ENCODE measurements around the gene ZNF268. TPM values are rescaled to one million over a fixed set of nuclear protein-coding genes. Genes with fewer than 3 reads are reported as not detected.

Gene ZNF268
- total and polyA plus RNA-seq, 2 donors (not counting 1 experiment from before 2014, with no cell fraction given) = 11.6 to 28.6 TPM

DNA sequence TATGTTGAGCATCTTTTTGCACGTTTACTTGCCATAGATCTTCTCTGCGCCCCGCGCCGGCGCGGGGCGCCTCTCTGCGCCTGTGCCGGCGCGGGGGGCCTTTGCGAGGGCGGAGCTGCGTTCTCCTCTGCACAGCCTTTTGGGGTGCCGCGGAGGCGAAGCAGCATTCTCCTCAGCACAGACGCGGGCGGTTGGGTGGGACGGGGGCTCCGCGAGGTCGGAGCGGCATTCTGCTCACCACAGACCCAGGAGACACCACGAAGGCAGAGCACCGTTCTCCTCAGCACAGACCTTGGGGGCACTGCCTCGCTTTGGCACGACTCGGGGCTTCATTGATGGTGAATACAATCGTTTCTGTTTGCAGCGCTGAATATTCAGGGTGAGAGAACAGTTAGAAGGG lies 82.9 kb downstream of the ZNF268 start:
- no peak overlapping the region for H2AFZ ChIP-seq (ENCODE audit: low read length)
- no peaks in the 10 kb centered on the region for H3K9me3 ChIP-seq (ENCODE audit: control insufficient read depth, insufficient read depth, low read depth, low read length)
- no peaks in the 10 kb centered on the region for H3K79me2 ChIP-seq (ENCODE audit: control insufficient read depth, insufficient read depth, low read length)
- no peak for TF ChIP-seq EZH2 (IDR thresholded peaks at IDR 0.05; ENCODE audit: low read length, missing control alignments)
- TF ChIP-seq, protein P1, sequence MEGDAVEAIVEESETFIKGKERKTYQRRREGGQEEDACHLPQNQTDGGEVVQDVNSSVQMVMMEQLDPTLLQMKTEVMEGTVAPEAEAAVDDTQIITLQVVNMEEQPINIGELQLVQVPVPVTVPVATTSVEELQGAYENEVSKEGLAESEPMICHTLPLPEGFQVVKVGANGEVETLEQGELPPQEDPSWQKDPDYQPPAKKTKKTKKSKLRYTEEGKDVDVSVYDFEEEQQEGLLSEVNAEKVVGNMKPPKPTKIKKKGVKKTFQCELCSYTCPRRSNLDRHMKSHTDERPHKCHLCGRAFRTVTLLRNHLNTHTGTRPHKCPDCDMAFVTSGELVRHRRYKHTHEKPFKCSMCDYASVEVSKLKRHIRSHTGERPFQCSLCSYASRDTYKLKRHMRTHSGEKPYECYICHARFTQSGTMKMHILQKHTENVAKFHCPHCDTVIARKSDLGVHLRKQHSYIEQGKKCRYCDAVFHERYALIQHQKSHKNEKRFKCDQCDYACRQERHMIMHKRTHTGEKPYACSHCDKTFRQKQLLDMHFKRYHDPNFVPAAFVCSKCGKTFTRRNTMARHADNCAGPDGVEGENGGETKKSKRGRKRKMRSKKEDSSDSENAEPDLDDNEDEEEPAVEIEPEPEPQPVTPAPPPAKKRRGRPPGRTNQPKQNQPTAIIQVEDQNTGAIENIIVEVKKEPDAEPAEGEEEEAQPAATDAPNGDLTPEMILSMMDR (conservative IDR thresholded peaks at IDR 0.05 in 1 of 2, IDR thresholded peaks at IDR 0.05 in 1 of 2; ENCODE audit: low read depth in 1 of 2, low read length in 2 of 2) = no peak
- no peak overlapping the region for H3K9ac ChIP-seq (ENCODE audit: insufficient read depth, low read length)
- DNase-seq (ENCODE audit: low read depth in 2 of 2) = no peak
- H3K4me3 ChIP-seq (replicated peaks in 1 of 4; ENCODE audit: control extremely low read depth in 1 of 4, insufficient read depth in 1 of 4, low read depth in 3 of 4, low read length in 4 of 4) = no peak overlapping the region
- H3K27ac ChIP-seq (ENCODE audit: insufficient read depth, low read length) = no peak overlapping the region
- no peaks in the 10 kb centered on the region for H3K36me3 ChIP-seq (ENCODE audit: control insufficient read depth, insufficient read depth, low read length)
- no peaks in the 10 kb centered on the region for H3K4me1 ChIP-seq (ENCODE audit: control insufficient read depth, extremely low read depth, insufficient read depth, low read length)
- H3K27me3 ChIP-seq (ENCODE audit: control insufficient read depth, insufficient read depth, low read length) = no peaks in the 10 kb centered on the region
- H3K4me2 ChIP-seq (ENCODE audit: extremely low read depth, insufficient read depth, low read length) = no peak overlapping the region
- H4K20me1 ChIP-seq (ENCODE audit: control insufficient read depth, extremely low read depth, insufficient read depth, low read length) = no peaks in the 10 kb centered on the region

Other genes with a start within 250 kb of the ZNF268 start
- 9.2 and 15.2 TPM in 2 replicates for gene ZNF605, start 225.2 kb upstream of the ZNF268 start, total RNA-seq
- gene ZNF605, start 225.2 kb upstream of the ZNF268 start, polyA plus RNA-seq = 6.4 and 9.7 TPM in 2 replicates
- 9.4 and 12.8 TPM in 2 replicates for gene ZNF26, start 195.1 kb upstream of the ZNF268 start, total RNA-seq
- gene ZNF26, start 195.1 kb upstream of the ZNF268 start, polyA plus RNA-seq = 3.7 and 4.9 TPM in 2 replicates
- 25.4 and 27.2 TPM in 2 replicates for gene ZNF84, start 144.0 kb upstream of the ZNF268 start, total RNA-seq
- 13.0 and 17.9 TPM in 2 replicates for gene ZNF84, start 144.0 kb upstream of the ZNF268 start, polyA plus RNA-seq
- gene ZNF140, start 100.6 kb upstream of the ZNF268 start, total RNA-seq = 38.0 and 54.8 TPM in 2 replicates
- 15.6 and 17.4 TPM in 2 replicates for gene ZNF140, start 100.6 kb upstream of the ZNF268 start, polyA plus RNA-seq
- 1.0 and 1.2 TPM in 2 replicates for gene ZNF891, start 51.2 kb upstream of the ZNF268 start, total RNA-seq
- gene ZNF891, start 51.2 kb upstream of the ZNF268 start, polyA plus RNA-seq = 0.27 and 0.52 TPM in 2 replicates
- 9.2 and 12.1 TPM in 2 replicates for gene ZNF10, start 50.9 kb upstream of the ZNF268 start, total RNA-seq
- 2.7 and 3.7 TPM in 2 replicates for gene ZNF10, start 50.9 kb upstream of the ZNF268 start, polyA plus RNA-seq
- not detected in 2 replicates for gene ANHX, start 54.4 kb downstream of the ZNF268 start, total RNA-seq
- gene ANHX, start 54.4 kb downstream of the ZNF268 start, polyA plus RNA-seq = not detected in 2 replicates